DOHH2 (cell line): ENCODE results near the gene HOXD9.

Source experiments
- H3F3A ChIP-seq: fragments of 200-600 bp; sonication (generic), shearing (Covaris generic); 2 replicates; pipeline ENCODE4 v1.6.0; 2016; ENCODE audit warnings: antibody characterized with exemption, mild to moderate bottlenecking; ENCODE audit not compliant: control insufficient read depth, insufficient read depth
- H3K27ac ChIP-seq: fragments of 200-600 bp; sonication (generic); 2 replicates; pipeline ENCODE4 v1.5.1; 2014; ENCODE audit warnings: low read depth, mild to moderate bottlenecking, low read length, moderate library complexity
- H3K27me3 ChIP-seq: fragments of 200-600 bp; sonication (generic); 2 replicates; pipeline ENCODE4 v1.6.1; 2014; ENCODE audit warnings: mild to moderate bottlenecking, low read length, mixed read lengths; ENCODE audit not compliant: control insufficient read depth
- H3K36me3 ChIP-seq: fragments of 200-600 bp; sonication (generic); 2 replicates; pipeline ENCODE4 v1.6.1; 2014; ENCODE audit warnings: mild to moderate bottlenecking, low read length, moderate library complexity, mixed read lengths; ENCODE audit not compliant: control insufficient read depth
- H3K4me1 ChIP-seq: fragments of 200-600 bp; sonication (generic); 2 replicates; pipeline ENCODE4 v1.6.1; 2014; ENCODE audit warnings: mild to moderate bottlenecking, low read length, mixed read lengths; ENCODE audit not compliant: control insufficient read depth
- H3K4me2 ChIP-seq: fragments of 200-600 bp; sonication (generic); 2 replicates; pipeline ENCODE4 v1.6.0; 2014; ENCODE audit warnings: mild to moderate bottlenecking, low read length, moderate library complexity
- H3K4me3 ChIP-seq: fragments of 200-600 bp; sonication (generic); 2 replicates; pipeline ENCODE4 v1.5.1; 2014; ENCODE audit warnings: mild to moderate bottlenecking, low read length, mixed read lengths
- H3K79me2 ChIP-seq: fragments of 200-600 bp; sonication (generic); 2 replicates; pipeline ENCODE4 v1.6.1; 2014; ENCODE audit warnings: mild to moderate bottlenecking, low read length, mixed read lengths; ENCODE audit not compliant: control insufficient read depth
- H3K9me2 ChIP-seq: fragments of 200-600 bp; sonication (generic); replicated peaks from 2 replicates; pipeline ENCODE4 v1.6.1; 2014; ENCODE audit warnings: mild to moderate bottlenecking, low read length, mixed read lengths; ENCODE audit not compliant: control insufficient read depth
- H3K9me3 ChIP-seq: fragments of 200-600 bp; sonication (generic); 2 replicates; pipeline ENCODE4 v1.6.1; 2014; ENCODE audit warnings: antibody characterized with exemption, low read length, mixed read lengths; ENCODE audit not compliant: control insufficient read depth, insufficient read depth
- H4K20me1 ChIP-seq: fragments of 200-600 bp; sonication (generic); 2 replicates; pipeline ENCODE4 v1.6.0; 2014; ENCODE audit warnings: low read depth, mild to moderate bottlenecking, antibody characterized with exemption, low read length, moderate library complexity; ENCODE audit not compliant: control insufficient read depth, insufficient read depth
- EZH2phosphoT487 ChIP-seq: fragments of 200-600 bp; sonication (generic); IDR thresholded peaks from 2 replicates; pipeline ENCODE4 v1.6.1; 2017; ENCODE audit warnings: borderline replicate concordance, mild to moderate bottlenecking, antibody characterized with exemption, low read length, moderate library complexity, mixed read lengths
- TF ChIP-seq, protein P1 (sequence below): fragments of 200-600 bp; sonication (generic); IDR thresholded peaks from one replicate; pipeline ENCODE4 v1.5.1; 2014; ENCODE audit warnings: antibody characterized with exemption, mild to moderate bottlenecking, low read depth, low read length; ENCODE audit not compliant: poor library complexity, severe bottlenecking

The HOXD9 gene

GRCh38 chr2:176162911-176163671 lies 40.6 kb downstream of the HOXD9 start:
- Histone ChIP-seq H3K36me3 (no peaks in the 10 kb centered on the region), H3F3A (no peaks in the 10 kb centered on the region), H3K9me2 (no peaks in the 10 kb centered on the region), H3K4me2 (no peak overlapping the region), H3K79me2 (no peaks in the 10 kb centered on the region), H3K4me3 (no peak overlapping the region), H3K27ac (no peak overlapping the region), H3K27me3 (no peaks in the 10 kb centered on the region), H4K20me1 (no peaks in the 10 kb centered on the region), H3K4me1 (no peaks in the 10 kb centered on the region), H3K9me3 (no peaks in the 10 kb centered on the region; the same call in 1 of the 2 replicates)
- TF ChIP-seq, protein P1, sequence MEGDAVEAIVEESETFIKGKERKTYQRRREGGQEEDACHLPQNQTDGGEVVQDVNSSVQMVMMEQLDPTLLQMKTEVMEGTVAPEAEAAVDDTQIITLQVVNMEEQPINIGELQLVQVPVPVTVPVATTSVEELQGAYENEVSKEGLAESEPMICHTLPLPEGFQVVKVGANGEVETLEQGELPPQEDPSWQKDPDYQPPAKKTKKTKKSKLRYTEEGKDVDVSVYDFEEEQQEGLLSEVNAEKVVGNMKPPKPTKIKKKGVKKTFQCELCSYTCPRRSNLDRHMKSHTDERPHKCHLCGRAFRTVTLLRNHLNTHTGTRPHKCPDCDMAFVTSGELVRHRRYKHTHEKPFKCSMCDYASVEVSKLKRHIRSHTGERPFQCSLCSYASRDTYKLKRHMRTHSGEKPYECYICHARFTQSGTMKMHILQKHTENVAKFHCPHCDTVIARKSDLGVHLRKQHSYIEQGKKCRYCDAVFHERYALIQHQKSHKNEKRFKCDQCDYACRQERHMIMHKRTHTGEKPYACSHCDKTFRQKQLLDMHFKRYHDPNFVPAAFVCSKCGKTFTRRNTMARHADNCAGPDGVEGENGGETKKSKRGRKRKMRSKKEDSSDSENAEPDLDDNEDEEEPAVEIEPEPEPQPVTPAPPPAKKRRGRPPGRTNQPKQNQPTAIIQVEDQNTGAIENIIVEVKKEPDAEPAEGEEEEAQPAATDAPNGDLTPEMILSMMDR = no peak

DNA sequence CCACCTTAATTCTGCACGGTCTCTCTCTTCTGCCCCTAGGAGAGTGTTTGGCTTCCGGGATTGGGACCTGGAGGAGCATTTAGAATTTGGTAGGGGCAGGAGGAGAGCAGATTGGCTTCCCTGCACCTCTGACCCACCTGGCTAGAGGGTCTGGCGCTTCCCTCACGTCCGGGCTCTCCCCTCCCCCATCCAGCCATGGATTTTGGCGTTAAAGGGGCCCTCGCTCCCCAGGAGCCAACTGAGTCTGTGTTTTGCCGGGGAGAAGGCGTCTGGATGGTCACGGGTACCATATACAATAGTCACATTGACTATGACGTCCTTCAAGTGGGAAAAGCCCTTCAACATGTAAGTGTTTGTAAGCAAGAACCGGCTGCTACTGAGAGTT lies 41.1 kb downstream of the HOXD9 start:
- no peak for TF ChIP-seq EZH2phosphoT487
- TF ChIP-seq, protein P1 = no peak
- H3K79me2 ChIP-seq = no peaks in the 10 kb centered on the region
- H3K27ac ChIP-seq = no peak overlapping the region
- H3K4me2 ChIP-seq = no peak overlapping the region
- no peaks in the 10 kb centered on the region for H4K20me1 ChIP-seq
- no peaks in the 10 kb centered on the region for H3F3A ChIP-seq
- no peaks in the 10 kb centered on the region; the same call in 1 of the 2 replicates for H3K9me3 ChIP-seq
- H3K27me3 ChIP-seq = no peaks in the 10 kb centered on the region
- H3K4me1 ChIP-seq = no peaks in the 10 kb centered on the region
- H3K36me3 ChIP-seq = no peaks in the 10 kb centered on the region
- no peak overlapping the region for H3K4me3 ChIP-seq
- no peaks in the 10 kb centered on the region for H3K9me2 ChIP-seq

GRCh38 chr2:176164201-176164600 lies 41.7 kb downstream of the HOXD9 start:
- H3K9me2 ChIP-seq = no peaks in the 10 kb centered on the region
- no peaks in the 10 kb centered on the region for H3K79me2 ChIP-seq
- H3K36me3 ChIP-seq = no peaks in the 10 kb centered on the region
- no peak for TF ChIP-seq EZH2phosphoT487
- TF ChIP-seq, protein P1 = no peak
- no peak overlapping the region for H3K27ac ChIP-seq
- H3K4me1 ChIP-seq = no peaks in the 10 kb centered on the region
- no peak overlapping the region for H3K4me2 ChIP-seq
- H3K27me3 ChIP-seq = no peaks in the 10 kb centered on the region
- H4K20me1 ChIP-seq = no peaks in the 10 kb centered on the region
- H3F3A ChIP-seq = no peaks in the 10 kb centered on the region
- no peaks in the 10 kb centered on the region; the same call in 1 of the 2 replicates for H3K9me3 ChIP-seq
- no peak overlapping the region for H3K4me3 ChIP-seq
